Neural cell (in vitro differentiated cells): Measurements from ENCODE around the gene ADM2. TPM values are rescaled to one million over a fixed set of nuclear protein-coding genes. Genes with fewer than 3 reads are reported as not detected.

ENCODE experiments used
- H2AFZ ChIP-seq: fragments of 200-600, 300-800 bp; sonication (generic), shearing (Covaris generic); 2 replicates; pipeline ENCODE4 v1.6.0; 2014; ENCODE audit warnings: low read depth, mild to moderate bottlenecking, antibody characterized with exemption, low read length, moderate library complexity
- H3F3A ChIP-seq: fragments of 200-600 bp; shearing (Covaris generic); 2 replicates; pipeline ENCODE4 v1.6.1; 2016; ENCODE audit warnings: mild to moderate bottlenecking, moderate library complexity, mixed read lengths, antibody characterized with exemption, low read length; ENCODE audit not compliant: insufficient read depth, poor library complexity, severe bottlenecking
- H3K27ac ChIP-seq: fragments of 200-600, 300-800 bp; sonication (generic), shearing (Covaris generic); 2 replicates; pipeline ENCODE4 v1.5.1; 2014; ENCODE audit warnings: mild to moderate bottlenecking, low read length, moderate library complexity
- H3K27me3 ChIP-seq: fragments of 300-800, 200-600 bp; sonication (generic), shearing (Covaris generic); 2 replicates; pipeline ENCODE4 v1.6.0; 2014; ENCODE audit warnings: mild to moderate bottlenecking, low read depth, low read length, moderate library complexity; ENCODE audit not compliant: insufficient read depth
- H3K36me3 ChIP-seq: fragments of 300-800, 200-600 bp; sonication (generic), shearing (Covaris generic); 2 replicates; pipeline ENCODE4 v1.5.1; 2014; ENCODE audit warnings: mild to moderate bottlenecking, antibody characterized with exemption, low read length, moderate library complexity; ENCODE audit not compliant: insufficient read depth
- H3K4me2 ChIP-seq: fragments of 300-800, 200-600 bp; sonication (generic), shearing (Covaris generic); 2 replicates; pipeline ENCODE4 v1.6.0; 2014; ENCODE audit warnings: mild to moderate bottlenecking, low read length
- H3K4me3 ChIP-seq: fragments of 300-800, 200-600 bp; sonication (generic), shearing (Covaris generic); 2 replicates; pipeline ENCODE4 v1.5.1; 2014; ENCODE audit warnings: mild to moderate bottlenecking, low read length, moderate library complexity
- H3K79me2 ChIP-seq: fragments of 200-600 bp; shearing (Covaris generic); replicated peaks from 2 replicates; pipeline ENCODE4 v1.6.0; 2014; ENCODE audit warnings: mild to moderate bottlenecking, low read length, moderate library complexity; ENCODE audit not compliant: insufficient read depth
- H3K9ac ChIP-seq: fragments of 300-800, 200-600 bp; sonication (generic), shearing (Covaris generic); 2 replicates; pipeline ENCODE4 v1.6.1; 2016; ENCODE audit warnings: mild to moderate bottlenecking, low read length, mixed read lengths
- H3K9me2 ChIP-seq: fragments of 200-600 bp; shearing (Covaris generic); 2 replicates; pipeline ENCODE4 v1.6.1; 2016; ENCODE audit warnings: mild to moderate bottlenecking, low read length, mixed read lengths; ENCODE audit not compliant: insufficient read depth
- H3K9me3 ChIP-seq: fragments of 200-600, 300-800 bp; sonication (generic), shearing (Covaris generic); 2 replicates; pipeline ENCODE4 v1.6.1; 2016; ENCODE audit warnings: mild to moderate bottlenecking, mixed run types, low read length, moderate library complexity, mixed read lengths
- H4K20me1 ChIP-seq: fragments of 200-600 bp; shearing (Covaris generic); 2 replicates; pipeline ENCODE4 v1.6.1; 2016; ENCODE audit warnings: mild to moderate bottlenecking, mixed run types; ENCODE audit not compliant: insufficient read depth
- EP300 ChIP-seq: fragments of 450-650 bp; conservative IDR thresholded peaks from 2 replicates; pipeline ENCODE4 v1.6.1; 2014; ENCODE audit warnings: antibody characterized with exemption, mild to moderate bottlenecking, moderate library complexity; ENCODE audit not compliant: poor library complexity, severe bottlenecking
- EZH2 ChIP-seq: fragments of 200-600, 300-800 bp; shearing (Covaris generic), sonication (generic); IDR thresholded peaks from 2 replicates; pipeline ENCODE4 v1.6.1; 2014; ENCODE audit warnings: antibody characterized with exemption, low read length, borderline replicate concordance, mild to moderate bottlenecking; ENCODE audit not compliant: insufficient read depth, poor library complexity, severe bottlenecking
- MXI1 ChIP-seq: fragments of 450-650 bp; conservative IDR thresholded peaks from 2 replicates; pipeline ENCODE4 v1.6.1; 2014; ENCODE audit warnings: antibody characterized with exemption, mild to moderate bottlenecking; ENCODE audit not compliant: poor library complexity, severe bottlenecking
- POLR2AphosphoS5 ChIP-seq: IDR thresholded peaks from 2 replicates; pipeline ENCODE4 v1.6.1; 2012
- RAD21 ChIP-seq: fragments of 450-650 bp; conservative IDR thresholded peaks from 2 replicates; pipeline ENCODE4 v1.6.1; 2014; ENCODE audit warnings: antibody characterized with exemption, mild to moderate bottlenecking, moderate library complexity
- SMC3 ChIP-seq: fragments of 450-650 bp; conservative IDR thresholded peaks from 2 replicates; pipeline ENCODE4 v1.6.1; 2014; ENCODE audit warnings: antibody characterized with exemption, mild to moderate bottlenecking, moderate library complexity; ENCODE audit not compliant: poor library complexity
- TAF1 ChIP-seq: IDR thresholded peaks from 2 replicates; pipeline ENCODE4 v1.6.1; 2012; ENCODE audit warnings: low read depth
- polyA plus RNA-seq: library from polyadenylated mRNA; depleted of rRNA; stranded (reverse); fragments of >200 nt; gene quantifications from 2 replicates; pipeline ENCODE4 v1.2.3, GENCODE V29; 2014
- TF ChIP-seq, protein P1 (sequence below): IDR thresholded peaks from 2 replicates; pipeline ENCODE4 v1.6.1; 2012; ENCODE audit warnings: borderline replicate concordance
- TF ChIP-seq, protein P2 (sequence below): fragments of 450-650 bp; IDR thresholded peaks from 2 replicates; pipeline ENCODE4 v1.5.1; 2014; ENCODE audit warnings: antibody characterized with exemption, mild to moderate bottlenecking, moderate library complexity; ENCODE audit not compliant: poor library complexity, severe bottlenecking

The ADM2 gene
- polyA plus RNA-seq, 1 donor from 2014 or later = not detected

GRCh38 chr22:50477923-50478322 is 3.4 kb upstream of the ADM2 start:
- Histone ChIP-seq H3K27ac (no peak overlapping the region), H3K4me2 (no peak overlapping the region), H3K79me2 (peaks cover 13% of the 10 kb centered on the region), H3K4me3 (no peak overlapping the region), H3K36me3 (no peaks in the 10 kb centered on the region), H3K9me3 (no peaks in the 10 kb centered on the region), H4K20me1 (peaks cover 8% of the 10 kb centered on the region), H3F3A (no peaks in the 10 kb centered on the region), H3K9ac (no peak overlapping the region), H3K27me3 (peaks cover 32% of the 10 kb centered on the region), H3K9me2 (no peaks in the 10 kb centered on the region), H2AFZ (no peak overlapping the region)
- no peak for TF ChIP-seq POLR2AphosphoS5
- TF ChIP-seq RAD21 = no peak
- no peak for TF ChIP-seq EZH2
- TF ChIP-seq TAF1 = no peak
- TF ChIP-seq, protein P1, sequence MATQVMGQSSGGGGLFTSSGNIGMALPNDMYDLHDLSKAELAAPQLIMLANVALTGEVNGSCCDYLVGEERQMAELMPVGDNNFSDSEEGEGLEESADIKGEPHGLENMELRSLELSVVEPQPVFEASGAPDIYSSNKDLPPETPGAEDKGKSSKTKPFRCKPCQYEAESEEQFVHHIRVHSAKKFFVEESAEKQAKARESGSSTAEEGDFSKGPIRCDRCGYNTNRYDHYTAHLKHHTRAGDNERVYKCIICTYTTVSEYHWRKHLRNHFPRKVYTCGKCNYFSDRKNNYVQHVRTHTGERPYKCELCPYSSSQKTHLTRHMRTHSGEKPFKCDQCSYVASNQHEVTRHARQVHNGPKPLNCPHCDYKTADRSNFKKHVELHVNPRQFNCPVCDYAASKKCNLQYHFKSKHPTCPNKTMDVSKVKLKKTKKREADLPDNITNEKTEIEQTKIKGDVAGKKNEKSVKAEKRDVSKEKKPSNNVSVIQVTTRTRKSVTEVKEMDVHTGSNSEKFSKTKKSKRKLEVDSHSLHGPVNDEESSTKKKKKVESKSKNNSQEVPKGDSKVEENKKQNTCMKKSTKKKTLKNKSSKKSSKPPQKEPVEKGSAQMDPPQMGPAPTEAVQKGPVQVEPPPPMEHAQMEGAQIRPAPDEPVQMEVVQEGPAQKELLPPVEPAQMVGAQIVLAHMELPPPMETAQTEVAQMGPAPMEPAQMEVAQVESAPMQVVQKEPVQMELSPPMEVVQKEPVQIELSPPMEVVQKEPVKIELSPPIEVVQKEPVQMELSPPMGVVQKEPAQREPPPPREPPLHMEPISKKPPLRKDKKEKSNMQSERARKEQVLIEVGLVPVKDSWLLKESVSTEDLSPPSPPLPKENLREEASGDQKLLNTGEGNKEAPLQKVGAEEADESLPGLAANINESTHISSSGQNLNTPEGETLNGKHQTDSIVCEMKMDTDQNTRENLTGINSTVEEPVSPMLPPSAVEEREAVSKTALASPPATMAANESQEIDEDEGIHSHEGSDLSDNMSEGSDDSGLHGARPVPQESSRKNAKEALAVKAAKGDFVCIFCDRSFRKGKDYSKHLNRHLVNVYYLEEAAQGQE = no peak
- no peak for TF ChIP-seq EP300
- TF ChIP-seq, protein P2, sequence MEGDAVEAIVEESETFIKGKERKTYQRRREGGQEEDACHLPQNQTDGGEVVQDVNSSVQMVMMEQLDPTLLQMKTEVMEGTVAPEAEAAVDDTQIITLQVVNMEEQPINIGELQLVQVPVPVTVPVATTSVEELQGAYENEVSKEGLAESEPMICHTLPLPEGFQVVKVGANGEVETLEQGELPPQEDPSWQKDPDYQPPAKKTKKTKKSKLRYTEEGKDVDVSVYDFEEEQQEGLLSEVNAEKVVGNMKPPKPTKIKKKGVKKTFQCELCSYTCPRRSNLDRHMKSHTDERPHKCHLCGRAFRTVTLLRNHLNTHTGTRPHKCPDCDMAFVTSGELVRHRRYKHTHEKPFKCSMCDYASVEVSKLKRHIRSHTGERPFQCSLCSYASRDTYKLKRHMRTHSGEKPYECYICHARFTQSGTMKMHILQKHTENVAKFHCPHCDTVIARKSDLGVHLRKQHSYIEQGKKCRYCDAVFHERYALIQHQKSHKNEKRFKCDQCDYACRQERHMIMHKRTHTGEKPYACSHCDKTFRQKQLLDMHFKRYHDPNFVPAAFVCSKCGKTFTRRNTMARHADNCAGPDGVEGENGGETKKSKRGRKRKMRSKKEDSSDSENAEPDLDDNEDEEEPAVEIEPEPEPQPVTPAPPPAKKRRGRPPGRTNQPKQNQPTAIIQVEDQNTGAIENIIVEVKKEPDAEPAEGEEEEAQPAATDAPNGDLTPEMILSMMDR = no peak
- no peak for TF ChIP-seq SMC3
- no peak for TF ChIP-seq MXI1

DNA sequence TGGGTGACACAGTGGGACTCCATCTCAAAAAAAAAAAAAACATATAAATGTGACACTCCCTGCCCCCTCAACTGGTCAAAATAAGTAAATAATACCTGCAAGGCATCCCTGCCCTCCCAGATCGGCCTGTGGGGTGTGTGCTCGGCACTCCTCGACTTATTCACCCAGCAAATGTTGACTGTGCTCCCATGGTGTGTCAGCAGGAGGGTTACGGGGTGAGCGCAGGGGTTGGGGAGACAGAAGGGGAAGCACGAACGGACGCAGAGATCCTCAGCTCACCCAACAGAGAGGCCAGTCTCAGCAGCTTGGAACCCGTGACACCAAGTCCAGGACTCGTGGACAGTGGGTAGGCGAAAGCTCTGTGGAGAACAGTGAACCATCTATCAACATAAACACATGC is 1.6 kb upstream of the ADM2 start:
- H3K9ac ChIP-seq = no peak overlapping the region
- no peaks in the 10 kb centered on the region for H3F3A ChIP-seq
- no peak overlapping the region for H3K27ac ChIP-seq
- no peaks in the 10 kb centered on the region for H3K36me3 ChIP-seq
- H2AFZ ChIP-seq = no peak overlapping the region
- no peaks in the 10 kb centered on the region for H3K79me2 ChIP-seq
- H3K9me3 ChIP-seq = no peaks in the 10 kb centered on the region
- H3K9me2 ChIP-seq = no peaks in the 10 kb centered on the region
- H4K20me1 ChIP-seq = no peaks in the 10 kb centered on the region
- no peak for TF ChIP-seq SMC3
- TF ChIP-seq EP300 = no peak
- no peak for TF ChIP-seq MXI1
- TF ChIP-seq, protein P2 = no peak
- TF ChIP-seq POLR2AphosphoS5 = no peak
- TF ChIP-seq, protein P1 = no peak
- TF ChIP-seq RAD21 = no peak
- TF ChIP-seq TAF1 = no peak
- TF ChIP-seq EZH2 = no peak
- H3K4me2 ChIP-seq = no peak overlapping the region
- H3K27me3 ChIP-seq = peaks cover 32% of the 10 kb centered on the region
- H3K4me3 ChIP-seq = no peak overlapping the region
